Fibroblast of lung (primary cell): ENCODE measurements around the gene SMC4.

Experiments
- CTCF ChIP-seq, 2 donors: IDR thresholded peaks in 1 of 2; conservative IDR thresholded peaks in 1 of 2; 1 replicate in 1 of 2; 2 replicates in 1 of 2; pipeline ENCODE4 v1.5.1; 2011 to 2012; ENCODE audit warnings: low read length in 2 of 2, control low read depth in 1 of 2, inconsistent platforms in 1 of 2, low read depth in 1 of 2, mild to moderate bottlenecking in 1 of 2
- EZH2 ChIP-seq: IDR thresholded peaks from 2 replicates; pipeline ENCODE4 v1.5.1; 2012; ENCODE audit warnings: low read length, control low read depth, mild to moderate bottlenecking; ENCODE audit errors: missing control alignments

- no peak for TF ChIP-seq CTCF (conservative IDR thresholded peaks at IDR 0.05 in 1 of 2, IDR thresholded peaks at IDR 0.05 in 1 of 2; ENCODE audit: low read depth in 1 of 2, low read length in 2 of 2)
- no peak for TF ChIP-seq EZH2
These were observed 3.0 kb downstream of the SMC4 start for GRCh38 chr3:160402221-160403027.
